Activated CD4-positive, alpha-beta T cell treated with anti-CD3 and anti-CD28 coated beads, Interleukin-2, amount 50 U/mL, for 48 hours (primary cell): ENCODE data around the gene HDAC1.

Experiments used
- DNase-seq, 2 experiments: peaks; one replicate each; pipeline ENCODE4 v3.0.0-alpha.2; 2020

Gene HDAC1

DNA sequence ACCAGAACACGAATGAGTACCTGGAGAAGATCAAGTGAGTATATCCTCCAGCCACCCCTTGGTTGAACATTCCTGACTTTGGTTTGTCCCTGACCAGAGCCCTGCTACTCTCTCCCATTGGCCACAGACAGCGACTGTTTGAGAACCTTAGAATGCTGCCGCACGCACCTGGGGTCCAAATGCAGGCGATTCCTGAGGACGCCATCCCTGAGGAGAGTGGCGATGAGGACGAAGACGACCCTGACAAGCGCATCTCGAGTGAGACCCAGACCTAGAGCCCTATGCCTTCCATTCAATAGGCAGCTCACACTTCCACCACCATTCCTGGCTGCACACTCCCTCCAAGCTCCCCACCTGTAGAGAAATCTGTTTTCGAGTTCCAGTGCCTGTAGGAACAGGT, 39.7 kb downstream of the HDAC1 start:
- no peak for DNase-seq

DNA sequence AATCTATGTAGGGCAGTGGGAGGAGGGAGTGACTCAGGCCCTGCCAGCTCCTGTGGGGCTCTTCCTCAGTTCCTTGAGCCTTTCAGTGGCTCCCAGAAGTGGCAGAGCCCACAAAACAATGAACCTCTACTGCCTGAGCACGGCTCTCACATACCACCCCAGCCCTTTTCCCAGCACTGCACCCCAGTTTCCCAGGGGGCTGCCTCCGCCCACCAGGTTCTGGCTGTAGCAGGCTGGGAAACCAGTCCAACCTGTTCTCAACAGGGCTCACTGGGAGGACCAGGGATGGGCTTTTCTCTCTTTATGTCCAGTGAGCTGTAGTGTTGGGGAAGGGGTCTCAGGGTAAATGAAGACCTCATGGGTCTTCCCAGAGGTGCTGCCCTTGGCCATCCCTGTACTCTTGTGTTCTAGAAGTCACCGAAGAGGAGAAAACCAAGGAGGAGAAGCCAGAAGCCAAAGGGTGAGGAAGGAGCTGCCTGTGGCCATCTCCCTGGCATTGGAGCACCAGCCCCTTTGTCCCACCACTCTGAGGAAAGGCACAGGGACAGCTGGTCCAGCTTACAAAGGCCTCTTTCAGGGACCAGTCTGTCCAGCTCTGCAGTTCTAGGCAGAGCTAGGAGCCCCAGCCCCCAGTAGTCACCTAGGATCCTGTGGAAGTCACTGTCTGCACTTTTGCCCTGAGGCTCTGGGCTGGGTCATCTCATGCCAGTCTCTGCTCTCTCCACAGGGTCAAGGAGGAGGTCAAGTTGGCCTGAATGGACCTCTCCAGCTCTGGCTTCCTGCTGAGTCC, 40.6 kb downstream of the HDAC1 start:
- DNase-seq: no peak

DNA sequence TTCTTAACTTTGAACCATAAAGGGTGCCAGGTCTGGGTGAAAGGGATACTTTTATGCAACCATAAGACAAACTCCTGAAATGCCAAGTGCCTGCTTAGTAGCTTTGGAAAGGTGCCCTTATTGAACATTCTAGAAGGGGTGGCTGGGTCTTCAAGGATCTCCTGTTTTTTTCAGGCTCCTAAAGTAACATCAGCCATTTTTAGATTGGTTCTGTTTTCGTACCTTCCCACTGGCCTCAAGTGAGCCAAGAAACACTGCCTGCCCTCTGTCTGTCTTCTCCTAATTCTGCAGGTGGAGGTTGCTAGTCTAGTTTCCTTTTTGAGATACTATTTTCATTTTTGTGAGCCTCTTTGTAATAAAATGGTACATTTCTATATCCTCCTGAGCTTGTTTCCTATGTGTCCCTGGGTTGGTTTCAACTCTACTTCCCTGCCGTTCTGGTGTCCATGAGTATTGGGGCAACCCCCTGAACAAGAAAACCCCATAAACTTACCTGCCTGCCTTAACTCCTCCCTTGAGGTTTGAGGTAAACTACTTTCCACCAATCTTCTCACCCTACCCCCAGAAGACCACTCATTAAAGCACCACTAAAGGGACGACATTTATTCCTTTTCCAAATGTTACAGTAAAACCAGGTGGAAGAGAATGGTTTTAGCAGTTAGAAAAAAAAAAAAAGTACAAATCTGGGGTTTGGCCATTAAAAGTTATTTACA, 41.5 kb downstream of the HDAC1 start:
- no peak for DNase-seq

DNA sequence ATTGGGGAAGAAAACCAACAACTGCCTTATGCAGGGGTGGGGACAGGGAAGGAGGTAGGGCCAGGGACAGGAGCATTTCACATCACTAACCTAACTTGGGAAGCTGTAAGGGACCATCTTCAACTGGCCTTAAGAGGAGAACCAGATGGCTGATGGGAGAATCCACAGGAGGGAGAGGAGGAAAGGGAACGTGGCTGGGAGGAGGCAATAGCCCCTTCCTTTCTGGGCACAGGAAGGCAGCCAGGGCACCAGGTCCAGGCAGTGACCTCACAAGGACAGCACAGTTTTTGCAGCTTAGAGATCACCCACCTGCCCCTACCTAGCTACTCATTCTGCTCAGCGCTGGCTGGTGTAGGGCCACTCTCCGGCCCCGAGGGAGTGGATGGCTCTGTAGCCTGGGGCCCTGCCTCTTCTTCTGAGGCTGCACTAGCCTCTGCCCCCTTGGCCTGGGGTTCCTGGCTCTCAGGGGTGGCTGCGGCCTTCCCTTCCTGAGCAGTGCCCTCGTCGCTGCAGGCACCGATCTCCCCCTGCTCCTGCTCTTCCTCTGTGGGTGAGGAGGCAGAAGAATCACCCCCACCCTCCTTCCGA, 42.5 kb downstream of the HDAC1 start:
- no peak for DNase-seq

DNA sequence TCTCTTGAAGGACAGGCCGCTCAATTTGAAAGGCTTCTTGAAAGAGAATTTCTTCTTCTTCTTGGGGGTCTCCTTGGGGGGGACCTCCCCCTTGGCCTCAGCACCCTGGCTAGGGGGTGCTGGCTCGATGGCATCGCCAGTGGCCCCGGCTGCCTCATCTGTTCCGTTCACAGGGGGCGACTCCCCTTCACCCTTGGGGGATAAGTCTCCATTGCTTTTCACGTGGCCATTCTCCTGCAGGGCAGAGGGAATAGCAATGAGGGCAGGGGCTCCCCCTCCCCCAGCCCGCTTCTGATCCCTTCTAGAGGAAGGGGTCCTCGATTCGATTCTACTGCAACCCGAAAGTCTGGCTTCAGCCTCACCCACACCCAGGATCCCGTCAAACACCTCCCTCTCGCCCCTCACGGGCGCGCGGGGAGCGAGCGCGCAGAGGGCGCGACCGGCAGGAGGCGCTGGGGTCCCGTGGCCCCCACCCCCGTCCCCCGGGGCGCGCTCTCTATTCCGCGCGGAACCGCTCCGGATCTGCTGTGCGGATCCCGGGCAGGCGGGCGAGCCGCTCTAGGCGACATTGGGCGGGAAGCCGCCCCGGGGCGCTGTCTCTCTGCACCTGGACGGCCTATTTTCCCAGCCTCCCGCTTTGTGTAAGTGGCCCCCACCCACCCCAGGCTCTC, 43.1 kb downstream of the HDAC1 start:
- peak; percentile 59 to 61 for DNase-seq

DNA sequence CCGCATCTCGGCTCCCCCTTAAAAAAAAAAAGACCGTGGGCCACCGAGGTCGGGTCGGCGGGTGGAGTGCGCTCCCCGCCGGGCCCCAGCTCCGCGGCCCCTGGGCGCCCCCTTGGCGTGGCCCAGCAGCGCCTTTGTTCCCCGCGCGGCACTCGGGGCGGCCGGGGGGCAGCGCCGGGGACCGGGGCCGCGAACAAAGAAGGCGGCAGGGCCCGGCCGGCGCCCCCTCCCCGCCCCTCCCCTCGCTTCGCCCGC, 43.6 kb downstream of the HDAC1 start:
- DNase-seq: no peak

DNA sequence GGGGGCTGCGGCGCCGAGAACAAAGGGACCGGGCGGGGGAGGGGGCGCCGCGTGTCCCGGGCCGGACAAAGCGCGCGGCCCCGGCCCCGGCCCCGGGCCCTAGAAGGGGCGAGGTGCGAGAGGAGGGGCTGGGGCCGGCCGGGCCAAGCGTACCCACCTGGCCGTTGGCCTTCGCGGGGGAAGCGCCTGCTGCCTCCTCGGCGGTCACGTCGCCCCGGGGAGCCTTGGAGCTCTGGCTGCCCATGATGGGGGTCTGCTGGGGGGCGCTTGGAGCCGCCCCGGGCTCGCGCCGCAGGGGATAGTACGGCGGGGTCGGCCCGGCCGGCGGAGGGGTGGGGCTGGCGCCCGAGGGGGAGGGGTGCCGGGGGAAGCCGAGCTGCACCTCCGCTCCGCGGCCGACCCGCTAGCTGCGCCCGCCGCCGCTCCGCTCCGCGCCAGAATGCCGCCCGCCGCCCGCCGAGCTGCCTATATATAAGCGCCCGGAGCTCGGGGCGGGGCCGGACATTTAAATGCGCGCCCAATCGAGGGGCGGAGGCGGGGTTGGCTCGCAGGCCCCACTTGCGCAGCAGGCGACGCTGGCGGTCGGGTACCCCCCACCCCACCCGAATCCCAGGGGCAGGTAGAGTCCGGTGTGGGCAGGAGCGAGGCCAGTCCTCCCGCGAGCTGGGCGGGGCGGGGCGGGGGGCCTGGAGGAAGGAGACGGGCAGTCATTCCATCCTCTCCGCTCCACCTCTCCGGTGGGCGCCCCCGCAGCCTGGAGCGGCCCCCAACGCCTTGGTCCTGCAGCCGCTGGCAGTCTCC, 44.1 kb downstream of the HDAC1 start, which contains the start of gene MARCKSL1:
Gene MARCKSL1, minus strand, starts transcription at position 444 of the 801 bp plus-strand sequence. Its CDS starts 200 bp downstream, at position 244.
- peak; percentile 80 to 81 for DNase-seq

DNA sequence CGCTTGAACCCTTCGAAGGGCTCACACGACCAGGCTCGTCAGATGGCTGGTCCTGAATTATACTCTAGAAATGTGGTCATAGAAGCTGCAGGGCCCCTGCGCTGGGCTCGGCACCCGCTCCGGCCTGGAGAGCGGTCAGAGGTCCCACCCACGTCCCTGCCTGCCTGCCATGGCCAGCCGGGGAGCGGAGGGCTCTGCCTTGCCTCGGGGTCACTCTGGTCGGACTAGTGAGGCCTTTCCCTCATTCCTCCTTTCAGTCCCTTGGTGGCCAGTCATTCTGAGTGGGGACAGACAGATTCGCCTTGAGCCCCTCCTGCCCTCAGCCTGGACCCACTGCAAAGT, 44.7 kb downstream of the HDAC1 start:
- no peak for DNase-seq

DNA sequence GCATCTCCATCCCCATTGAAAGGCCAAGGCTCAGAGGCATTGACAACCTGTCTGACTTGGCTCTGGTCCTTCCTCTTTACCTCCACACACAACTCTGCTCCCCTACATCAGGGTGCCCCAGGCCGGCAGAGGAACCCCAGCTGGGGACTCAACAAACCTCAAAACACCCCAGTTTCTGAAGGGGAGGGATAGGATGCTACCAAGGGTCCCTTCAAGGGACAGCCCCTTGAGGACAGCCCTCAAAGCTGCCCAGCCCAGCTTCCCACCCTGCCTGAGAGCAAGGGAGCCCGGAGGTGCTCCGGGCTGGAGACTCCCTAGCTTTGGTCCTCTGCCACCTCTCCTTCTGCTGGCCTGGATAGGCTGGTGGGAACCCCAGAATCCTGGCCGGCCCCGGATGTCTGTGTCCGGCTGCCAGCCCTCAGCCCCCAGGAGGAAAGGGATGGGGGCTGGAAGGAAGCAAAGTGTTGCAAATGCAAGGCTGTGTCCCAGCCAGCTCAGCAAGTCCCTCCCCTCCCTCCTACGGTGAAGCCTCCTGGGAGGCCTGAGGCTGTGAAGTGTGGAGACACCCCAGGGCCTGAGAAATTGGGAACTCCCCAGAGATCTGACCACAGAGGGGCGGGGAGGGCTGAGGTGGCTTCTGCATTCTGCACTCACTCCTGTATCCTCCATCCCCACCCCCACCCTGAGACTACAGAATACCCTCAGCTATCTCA, 45.2 kb downstream of the HDAC1 start:
- peak; percentile 64 to 73 for DNase-seq

DNA sequence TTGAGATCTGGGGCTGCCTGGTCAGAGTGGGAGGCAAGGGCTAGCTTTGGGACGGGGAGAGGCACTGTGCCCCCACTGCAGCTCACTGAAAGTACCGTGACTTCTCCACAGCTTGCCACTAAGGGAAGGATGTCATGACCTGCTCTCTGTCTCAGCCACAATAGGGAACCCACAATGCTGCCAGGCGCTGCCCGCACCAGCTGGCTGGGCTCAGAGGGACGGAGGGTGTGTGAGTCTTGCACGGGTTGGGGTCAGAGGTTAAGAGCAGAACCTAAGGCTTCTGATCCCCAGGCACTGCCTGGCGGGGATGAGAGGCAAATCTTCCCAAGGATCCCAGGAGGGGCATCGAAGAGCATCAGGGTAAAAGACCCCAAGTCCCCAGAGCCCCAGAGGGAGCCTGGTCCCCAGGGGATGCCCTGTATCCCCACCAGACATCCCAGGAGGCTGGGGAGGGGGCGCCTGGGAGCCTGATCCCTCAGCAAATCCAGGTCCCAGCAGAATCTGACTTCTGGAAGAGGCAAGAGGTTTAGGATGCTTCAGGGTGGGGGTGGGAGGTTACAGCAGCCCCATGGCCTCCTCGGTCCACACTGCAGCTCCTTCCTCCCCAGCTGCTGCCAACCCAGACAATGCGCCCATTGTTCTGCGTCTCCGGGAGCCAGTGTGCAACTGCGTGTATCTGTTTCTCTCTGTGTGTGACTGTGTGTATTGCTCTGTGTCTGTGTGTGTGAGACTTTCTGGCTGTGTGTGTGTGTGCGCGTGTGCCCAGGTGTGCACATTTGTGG, 46.2 kb downstream of the HDAC1 start:
- peak in 1 of 2 experiments; percentile 23 for DNase-seq

DNA sequence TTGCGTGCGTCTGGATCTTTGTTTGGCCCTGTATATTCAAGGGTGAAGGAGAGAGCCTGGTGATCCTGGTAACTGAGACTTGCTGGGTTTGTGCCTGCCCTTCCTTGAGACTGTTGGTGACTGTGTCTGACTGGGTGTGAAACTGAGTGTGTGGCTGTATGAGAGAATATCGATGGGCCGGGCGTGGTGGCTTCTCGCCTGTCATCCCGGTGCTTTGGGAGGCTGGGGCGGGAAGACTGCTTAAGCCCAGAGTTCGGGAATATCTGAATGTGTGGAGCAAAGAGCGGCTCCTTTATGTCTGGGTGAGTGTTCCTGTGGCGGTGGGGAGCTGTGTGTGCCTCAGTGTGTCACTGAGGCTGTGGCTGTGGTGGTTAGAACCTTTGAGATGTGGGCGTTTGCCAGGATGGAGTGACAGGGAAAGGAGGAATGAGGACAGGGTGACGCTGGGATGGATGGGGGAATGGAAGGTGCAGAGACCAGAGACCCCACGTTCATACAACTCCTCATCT, 46.8 kb downstream of the HDAC1 start:
- no peak for DNase-seq

DNA sequence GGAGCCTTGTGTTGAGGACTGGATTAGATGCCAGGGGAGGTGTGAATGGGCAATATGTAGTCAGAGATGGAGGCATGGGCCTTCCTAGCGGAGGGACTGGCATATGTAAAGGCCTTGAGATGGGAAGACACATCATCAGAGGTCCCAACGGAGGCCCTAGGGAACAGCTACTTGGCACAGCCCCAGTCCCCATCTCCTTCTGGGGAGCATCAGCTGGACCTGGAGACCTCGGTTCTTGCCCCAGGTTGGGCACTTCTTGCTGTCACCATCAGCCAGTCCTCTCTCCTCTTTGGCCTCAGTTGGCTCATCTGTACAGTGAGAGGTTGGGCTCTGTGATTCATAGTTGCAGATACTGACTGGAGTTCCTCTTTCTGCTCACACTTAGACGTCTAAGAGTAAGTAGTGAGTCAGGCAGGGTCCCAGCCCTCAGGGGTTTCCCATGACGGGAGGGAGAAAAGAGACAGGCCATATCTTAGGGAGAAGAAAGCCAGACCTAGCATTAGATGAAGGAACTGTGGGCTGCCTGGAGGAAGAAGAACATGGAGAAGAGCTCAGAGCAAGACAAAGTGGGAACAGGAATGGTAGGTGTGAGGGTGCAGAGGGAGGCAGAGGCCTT, 47.6 kb downstream of the HDAC1 start:
- peak; percentile 50 to 65 for DNase-seq

DNA sequence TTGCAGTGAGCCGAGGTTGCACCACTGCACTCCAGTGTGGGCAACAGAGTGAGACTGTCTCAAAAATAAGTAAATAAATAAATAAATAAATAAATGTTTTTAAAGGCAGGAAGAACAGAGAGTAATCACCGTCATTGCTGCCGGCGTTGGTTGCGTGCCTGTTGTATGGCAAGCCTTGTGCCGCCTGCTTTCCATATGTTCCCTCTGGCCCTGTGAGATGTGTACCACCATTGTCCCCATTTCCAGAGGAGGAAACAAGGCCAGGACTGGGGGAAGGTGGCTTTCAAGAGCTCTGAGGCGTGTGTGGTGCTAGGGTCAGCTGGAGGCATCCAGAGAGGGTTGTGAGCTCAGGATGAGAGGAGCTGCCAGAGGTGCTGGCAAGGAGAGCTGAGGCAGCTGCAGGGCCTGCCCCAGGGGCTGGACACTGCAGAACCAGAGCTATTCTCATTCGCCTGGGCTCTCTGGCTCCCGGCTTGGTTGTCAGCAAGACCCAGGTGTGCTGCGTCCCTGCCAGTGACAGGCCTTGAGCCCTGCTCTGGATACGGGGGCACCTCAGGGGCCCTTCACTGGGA, 49.4 kb downstream of the HDAC1 start:
- DNase-seq: no peak

DNA sequence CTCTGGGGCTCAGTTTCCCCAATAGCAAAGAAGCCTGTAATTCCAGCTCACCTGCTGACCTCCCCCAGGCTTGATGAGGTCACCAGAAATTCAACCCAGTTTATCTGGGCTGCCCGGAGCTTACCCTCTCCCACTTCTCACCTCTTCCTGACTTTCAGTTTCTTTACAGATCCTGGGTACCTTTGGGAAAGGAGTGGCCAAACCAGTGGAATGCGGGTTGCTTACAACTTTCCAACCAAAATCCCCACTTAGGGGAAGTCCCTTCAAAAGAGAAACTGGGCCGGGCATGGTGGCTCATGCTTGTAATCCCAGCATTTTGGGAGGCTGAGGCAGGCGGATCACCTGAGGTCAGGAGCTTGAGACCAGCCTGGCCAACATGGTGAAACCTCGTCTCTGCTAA, 50.1 kb downstream of the HDAC1 start:
- no peak for DNase-seq

DNA sequence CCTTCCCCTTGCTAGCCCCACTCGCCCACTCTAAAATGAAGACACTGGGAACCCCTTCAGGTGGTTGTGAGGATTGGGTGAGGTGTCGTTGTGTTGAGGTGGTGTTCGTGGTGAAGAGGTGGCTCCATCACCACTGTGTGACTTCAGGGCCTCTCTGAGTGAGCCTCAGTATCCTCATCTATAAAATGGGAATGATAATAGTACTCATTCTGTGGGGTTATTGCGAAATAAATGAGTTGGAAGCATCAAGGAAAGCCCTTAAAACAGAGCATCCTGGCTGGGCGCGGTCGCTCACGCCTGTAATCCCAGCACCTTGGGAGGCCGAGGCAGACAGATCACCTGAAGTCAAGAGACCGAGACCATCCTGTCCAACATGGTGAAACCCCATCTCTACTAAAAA, 50.8 kb downstream of the HDAC1 start:
- no peak for DNase-seq

DNA sequence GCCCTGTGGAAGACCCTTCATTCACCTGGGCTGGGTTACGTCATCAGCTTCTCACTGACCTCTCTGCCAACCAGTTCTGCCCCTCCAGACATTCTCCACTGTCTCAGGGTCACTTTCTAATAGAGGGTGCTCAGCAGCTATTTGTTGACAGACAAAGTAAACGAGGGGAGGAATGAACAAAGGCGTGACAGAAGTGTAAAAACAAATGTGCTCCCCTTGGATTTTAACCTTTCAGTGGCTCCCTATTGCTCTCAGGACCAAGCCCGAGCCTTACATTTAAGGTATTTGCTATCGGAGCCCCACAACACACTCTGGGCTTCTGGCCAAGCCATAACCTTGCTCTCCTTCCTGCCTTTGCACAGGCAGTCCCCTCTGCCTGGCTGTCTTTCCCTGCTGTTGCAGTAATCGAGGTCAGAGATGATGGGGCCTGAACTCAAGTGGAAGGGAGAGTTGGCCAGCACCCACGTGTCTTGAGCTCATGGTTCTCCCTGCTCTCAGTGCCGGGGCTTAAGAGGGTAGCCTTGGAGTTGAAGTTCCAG, 53.5 kb downstream of the HDAC1 start:
- DNase-seq: no peak

DNA sequence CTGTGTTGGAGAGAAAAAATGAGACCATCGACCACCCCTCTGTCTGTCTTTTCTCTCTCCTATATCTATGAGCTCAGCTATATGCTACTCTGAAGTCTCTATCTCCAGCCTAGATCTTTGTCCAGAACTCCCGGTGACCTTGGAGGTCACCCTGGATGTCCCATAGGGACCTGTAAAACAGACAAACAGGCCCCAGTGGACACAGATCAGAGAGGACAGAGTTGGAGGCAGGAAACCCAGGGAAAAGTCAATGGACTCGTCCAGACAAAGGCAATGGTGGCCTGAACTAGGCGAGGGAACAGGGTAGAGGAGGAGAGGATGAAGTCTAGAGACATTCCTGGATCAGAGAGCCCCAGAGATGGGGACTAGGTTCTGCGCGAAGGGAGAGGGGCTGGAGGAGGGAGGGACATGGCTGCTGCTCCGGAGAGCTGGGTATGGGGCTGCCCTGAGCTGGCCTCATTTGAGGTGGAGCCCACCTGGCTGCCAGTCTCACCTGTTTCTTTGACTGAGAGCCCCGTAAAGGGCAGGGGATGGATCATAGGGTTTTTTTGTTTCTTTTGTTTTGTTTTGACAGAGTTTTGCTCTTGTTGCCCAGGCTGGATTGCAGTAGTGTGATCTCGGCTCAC, 54.8 kb downstream of the HDAC1 start:
- DNase-seq: no peak

DNA sequence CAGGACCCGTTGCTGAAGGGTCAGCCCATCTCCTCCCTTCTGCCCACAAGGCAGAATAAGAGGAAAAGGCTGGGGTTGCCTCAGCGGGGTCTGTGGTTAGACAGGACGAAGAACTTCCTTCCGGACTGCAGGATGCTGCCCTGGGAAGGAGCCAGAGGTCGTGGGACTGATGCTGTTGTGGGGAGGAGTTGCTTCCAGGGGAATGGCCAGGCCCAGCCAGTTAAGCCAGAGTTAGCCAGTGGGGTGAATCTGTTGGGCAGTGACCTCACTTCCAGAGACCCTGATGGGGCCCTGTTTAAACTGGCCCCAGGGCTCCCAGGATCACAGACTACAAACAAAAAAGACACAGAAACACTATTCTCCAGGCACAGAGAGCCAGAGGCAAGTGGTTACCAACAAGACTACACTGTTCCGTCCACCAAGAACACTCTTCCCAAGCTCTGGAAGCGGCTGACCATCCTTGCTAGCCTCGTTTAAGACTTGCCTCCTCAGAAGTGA, 57.4 kb downstream of the HDAC1 start:
- DNase-seq: no peak

DNA sequence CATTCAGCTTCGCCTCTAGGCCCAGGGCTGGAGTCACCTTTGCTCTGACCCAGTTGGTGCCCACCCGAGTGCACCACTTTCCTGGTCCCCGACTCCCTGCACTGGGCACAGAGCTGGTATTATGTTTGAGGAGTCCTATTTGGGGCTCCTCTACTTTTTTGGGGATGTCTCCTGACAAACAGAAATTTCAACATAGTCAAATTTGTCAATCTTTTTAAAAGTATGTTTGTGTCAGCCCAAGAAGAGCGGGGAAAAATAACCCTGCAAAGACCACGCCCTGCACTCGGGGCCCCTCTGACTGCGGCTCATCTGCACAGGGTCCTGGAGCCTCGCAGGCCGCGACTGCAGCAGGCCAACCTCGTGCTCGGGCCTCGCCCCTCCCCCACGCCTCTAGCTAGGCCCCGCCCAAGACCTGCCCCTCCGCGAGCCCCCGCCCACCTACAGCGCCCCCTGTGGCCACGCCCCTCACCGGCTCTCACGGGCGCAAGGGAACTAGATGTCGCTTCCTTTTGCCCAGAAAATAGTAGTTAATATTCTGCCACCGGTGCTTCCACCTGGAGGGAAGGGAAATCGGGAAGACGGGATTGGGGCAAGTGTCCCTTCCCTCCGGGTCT, 59.0 kb downstream of the HDAC1 start:
- peak; percentile 80 for DNase-seq
